Fibroblast of villous mesenchyme (primary cell): ENCODE results near the gene CLEC2A. TPM values are rescaled to one million over a fixed set of nuclear protein-coding genes. Genes with fewer than 3 reads are reported as not detected.

ENCODE experiments used
- DNase-seq: peaks from one replicate; pipeline ENCODE4 v3.0.0-alpha.2; 2010; ENCODE audit warnings: low read depth
- H3K4me3 ChIP-seq: 2 replicates; pipeline ENCODE4 v1.5.1; 2011; ENCODE audit warnings: low read depth, mild to moderate bottlenecking, low read length
- total RNA-seq: library from RNA; depleted of rRNA; stranded (reverse); fragments of >200 nt; gene quantifications from 2 replicates; pipeline ENCODE4 v1.2.3, GENCODE V29; 2012
- TF ChIP-seq, protein P1 (sequence below): IDR thresholded peaks from 2 replicates; pipeline ENCODE4 v1.5.1; 2012; ENCODE audit warnings: low read depth, mild to moderate bottlenecking, low read length; ENCODE audit not compliant: insufficient read depth

The CLEC2A gene
- total RNA-seq, 1 donor: not detected

- TF ChIP-seq, protein P1, sequence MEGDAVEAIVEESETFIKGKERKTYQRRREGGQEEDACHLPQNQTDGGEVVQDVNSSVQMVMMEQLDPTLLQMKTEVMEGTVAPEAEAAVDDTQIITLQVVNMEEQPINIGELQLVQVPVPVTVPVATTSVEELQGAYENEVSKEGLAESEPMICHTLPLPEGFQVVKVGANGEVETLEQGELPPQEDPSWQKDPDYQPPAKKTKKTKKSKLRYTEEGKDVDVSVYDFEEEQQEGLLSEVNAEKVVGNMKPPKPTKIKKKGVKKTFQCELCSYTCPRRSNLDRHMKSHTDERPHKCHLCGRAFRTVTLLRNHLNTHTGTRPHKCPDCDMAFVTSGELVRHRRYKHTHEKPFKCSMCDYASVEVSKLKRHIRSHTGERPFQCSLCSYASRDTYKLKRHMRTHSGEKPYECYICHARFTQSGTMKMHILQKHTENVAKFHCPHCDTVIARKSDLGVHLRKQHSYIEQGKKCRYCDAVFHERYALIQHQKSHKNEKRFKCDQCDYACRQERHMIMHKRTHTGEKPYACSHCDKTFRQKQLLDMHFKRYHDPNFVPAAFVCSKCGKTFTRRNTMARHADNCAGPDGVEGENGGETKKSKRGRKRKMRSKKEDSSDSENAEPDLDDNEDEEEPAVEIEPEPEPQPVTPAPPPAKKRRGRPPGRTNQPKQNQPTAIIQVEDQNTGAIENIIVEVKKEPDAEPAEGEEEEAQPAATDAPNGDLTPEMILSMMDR: no peak
- no peak overlapping the region for H3K4me3 ChIP-seq
- DNase-seq: no peak
Observed at GRCh38 chr12:9948606-9949296, 16.6 kb upstream of the CLEC2A start.

- no peak overlapping the region for H3K4me3 ChIP-seq
- TF ChIP-seq, protein P1: no peak
- DNase-seq: no peak
Observed at GRCh38 chr12:9947674-9948073, 15.5 kb upstream of the CLEC2A start.

- no peak overlapping the region for H3K4me3 ChIP-seq
- TF ChIP-seq, protein P1: no peak
- no peak for DNase-seq
Observed at GRCh38 chr12:9944391-9944790, 12.2 kb upstream of the CLEC2A start.

GRCh38 chr12:9943240-9943639 lies 11.1 kb upstream of the CLEC2A start:
- TF ChIP-seq, protein P1: no peak
- H3K4me3 ChIP-seq: no peak overlapping the region
- DNase-seq: no peak

DNA sequence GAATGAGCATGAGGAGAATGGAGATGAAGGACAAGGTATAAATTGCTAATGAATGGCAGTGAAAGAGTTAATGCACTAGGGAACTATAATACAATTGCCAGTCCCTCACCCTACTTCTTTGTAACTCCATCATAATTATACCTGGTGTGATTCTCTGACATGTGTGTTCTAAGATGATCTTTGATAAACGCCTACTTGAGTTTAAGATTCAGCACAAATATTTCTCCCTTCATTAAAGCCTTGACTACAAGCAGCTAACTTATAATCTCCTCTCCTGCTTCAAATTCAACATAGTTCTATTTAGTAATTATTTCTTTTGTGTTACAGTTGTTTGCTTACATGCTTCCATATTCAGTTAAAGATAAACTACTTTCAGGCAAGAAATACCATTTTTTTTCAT lies 9.7 kb upstream of the CLEC2A start:
- TF ChIP-seq, protein P1: no peak
- no peak for DNase-seq
- no peak overlapping the region for H3K4me3 ChIP-seq

DNA sequence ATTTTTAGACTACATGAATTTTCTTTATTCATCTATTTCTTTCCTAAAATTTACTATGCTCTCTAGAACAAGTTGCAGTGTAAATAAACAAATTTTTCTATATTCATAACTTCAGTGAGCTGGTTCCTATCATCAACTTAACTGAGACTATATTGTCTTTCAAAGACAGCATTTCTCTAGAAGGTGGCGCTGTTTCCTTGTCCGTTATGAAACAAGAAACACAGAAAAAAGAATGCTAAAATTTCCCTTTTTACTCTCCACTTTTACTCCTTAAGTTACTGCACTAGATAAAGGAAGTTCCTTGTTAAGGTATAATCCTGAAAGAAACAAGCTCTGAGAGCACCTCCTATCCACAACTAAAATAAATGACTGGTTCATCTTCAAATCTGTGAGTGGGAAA lies 8.2 kb upstream of the CLEC2A start:
- TF ChIP-seq, protein P1: peak; percentile 48
- peak; percentile 13 for DNase-seq

GRCh38 chr12:9936591-9936990 lies 4.4 kb upstream of the CLEC2A start:
- peak; percentile 39 for DNase-seq
- TF ChIP-seq, protein P1: no peak
- H3K4me3 ChIP-seq: no peak overlapping the region

More for the DNA sequence above, 8.2 kb upstream of the CLEC2A start:
- no peak overlapping the region for H3K4me3 ChIP-seq
